GM12878 (cell line): ENCODE data around the gene ST7. TPM values are rescaled to one million over a fixed set of nuclear protein-coding genes. Genes with fewer than 3 reads are reported as not detected.

ENCODE experiments used
- ATAC-seq: fragments of 200-7000 bp; cut with Tn5 transposase; 3 replicates; pipeline ENCODE4 v1.9.1; 2020; ENCODE audit warnings: mild to moderate bottlenecking, moderate library complexity
- BruUV-seq: library from RNA; stranded (reverse); fragments of 400-500 nt; replicated peaks from 2 replicates; lab custom pipeline; 2021; lab: Mats Ljungman, UMichigan
- CTCF ChIA-PET: fragments of 300-600 bp; sonication (Branson Sonifier 250); formaldehyde crosslinking; extraction: SDS; loops from one replicate; lab custom pipeline; 2021; ENCODE audit warnings: inconsistent platforms; lab: Yijun Ruan, JAX
- POLR2A ChIA-PET: fragments of 350-600 bp; formaldehyde crosslinking; extraction: SDS; loops from one replicate; lab custom pipeline; 2021; ENCODE audit warnings: inconsistent platforms; lab: Charles Lee
- RAD21 ChIA-PET: fragments of 300-600 bp; sonication (Branson Sonifier 250); formaldehyde crosslinking; loops from one replicate; lab custom pipeline; 2023; ENCODE audit warnings: antibody characterized with exemption; ENCODE audit not compliant: unreplicated experiment; lab: Charles Lee
- SMC1A ChIA-PET: fragments of 300-600 bp; sonication (Branson Sonifier 250); formaldehyde crosslinking; loops from one replicate; lab custom pipeline; 2023; ENCODE audit not compliant: unreplicated experiment, uncharacterized antibody; lab: Charles Lee
- DNase-seq: peaks from one replicate; pipeline ENCODE4 v3.0.0-alpha.2; 2011; ENCODE audit warnings: low read depth, low spot score
- FAIRE-seq: peaks from 3 replicates; lab custom pipeline; 2011; peaks lifted over from hg19 to GRCh38; lab: Jason Lieb, UNC
- H2AFZ ChIP-seq: 2 replicates; pipeline ENCODE4 v1.6.0; 2011; ENCODE audit warnings: low read depth, low read length, control low read depth; ENCODE audit not compliant: control insufficient read depth
- H3K27ac ChIP-seq: 2 replicates; pipeline ENCODE4 v1.5.1; 2011; ENCODE audit warnings: control low read depth; ENCODE audit not compliant: control insufficient read depth, insufficient read depth
- H3K27me3 ChIP-seq, 2 experiments: replicated peaks in 1 of 2; 2 replicates each; pipeline versions ENCODE4 v1.6.0 to v1.6.1; 2011; ENCODE audit warnings: low read length in 1 of 2; ENCODE audit not compliant: control insufficient read depth in 2 of 2, insufficient read depth in 2 of 2
- H3K36me3 ChIP-seq, 2 experiments: 2 replicates each; pipeline ENCODE4 v1.5.1; 2011; ENCODE audit warnings: low read length in 1 of 2; ENCODE audit not compliant: control insufficient read depth in 2 of 2, insufficient read depth in 2 of 2
- H3K4me1 ChIP-seq: 2 replicates; pipeline ENCODE4 v1.6.1; 2011; ENCODE audit warnings: mild to moderate bottlenecking, low read length, moderate library complexity, mixed read lengths; ENCODE audit not compliant: control insufficient read depth, insufficient read depth
- H3K4me2 ChIP-seq: 2 replicates; pipeline ENCODE4 v1.6.0; 2011; ENCODE audit warnings: control low read depth; ENCODE audit not compliant: control insufficient read depth, insufficient read depth
- H3K4me3 ChIP-seq: fragments of 200-600 bp; sonication (generic); 2 replicates; pipeline ENCODE4 v1.5.1; 2016
- H3K79me2 ChIP-seq: 2 replicates; pipeline ENCODE4 v1.6.0; 2011; ENCODE audit warnings: low read length; ENCODE audit not compliant: control insufficient read depth, insufficient read depth
- H3K9ac ChIP-seq: 2 replicates; pipeline ENCODE4 v1.8.0; 2011; ENCODE audit warnings: low read length, control low read depth, mixed read lengths; ENCODE audit not compliant: control insufficient read depth, insufficient read depth
- H3K9me3 ChIP-seq: replicated peaks from 3 replicates; pipeline ENCODE4 v1.5.1; 2011; ENCODE audit warnings: mild to moderate bottlenecking, low read length; ENCODE audit not compliant: control insufficient read depth, insufficient read depth
- H4K20me1 ChIP-seq: 2 replicates; pipeline ENCODE4 v1.6.0; 2011; ENCODE audit not compliant: control insufficient read depth, insufficient read depth
- ATF7 ChIP-seq: fragments of 450-650 bp; IDR thresholded peaks from 2 replicates; pipeline ENCODE4 v1.6.1; 2016; ENCODE audit warnings: low read depth, mild to moderate bottlenecking
- RAD21 ChIP-seq: IDR thresholded peaks from 2 replicates; pipeline ENCODE4 v1.6.1; 2011; ENCODE audit warnings: mild to moderate bottlenecking, low read depth, low read length, moderate library complexity; ENCODE audit not compliant: insufficient read depth
- ZBTB33 ChIP-seq: fragments of 450-650 bp; IDR thresholded peaks from 2 replicates; pipeline ENCODE4 v1.6.1; 2017; ENCODE audit warnings: mild to moderate bottlenecking
- ZNF217 ChIP-seq: fragments of 450-650 bp; IDR thresholded peaks from 2 replicates; pipeline ENCODE4 v1.6.1; 2017; ENCODE audit warnings: antibody characterized with exemption, mild to moderate bottlenecking
- WGBS: methylation state at CpG from one replicate; pipeline ENCODE4 v1.1.6; 2016; ENCODE audit warnings: low lambda C conversion rate; ENCODE audit not compliant: insufficient replicate concordance, insufficient coverage; ENCODE audit errors: missing lambda C conversion rate; 5-methylcytosine and 5-hydroxymethylcytosine counted together
- in situ Hi-C: fragments of 300-500 bp; cut with MboI; formaldehyde crosslinking; loops from 9 replicates; pipeline ENCODE4 v1.14.3; 2018; ENCODE audit warnings: mixed read lengths
- intact Hi-C: fragments of 100-400 bp; cut with micrococcal nuclease; formaldehyde crosslinking; loops from one replicate; pipeline ENCODE4 v1.14.2; 2022; ENCODE audit not compliant: unreplicated experiment
- polyA plus RNA-seq, 11 experiments: library from polyadenylated mRNA; depleted of rRNA in 4 of 11; unstranded in 6 of 11; stranded (reverse) in 5 of 11; fragments of >200 nt; fragmentation: Nextera tagmentation in 4 of 11; fragmentation: Illumina TruSeq in 1 of 11; extraction: Ambion mirVana in 4 of 11; extraction: Trizol in 1 of 11; gene quantifications; 1 replicate in 1 of 11; 2 replicates in 10 of 11; pipeline versions ENCODE4 v1.2.1 to v1.2.3, GENCODE V29; 2011 to 2016; ENCODE audit warnings: inconsistent platforms in 2 of 11, missing spikeins in 2 of 11, low read depth in 1 of 11
- total RNA-seq, 4 experiments: library from RNA; depleted of rRNA in 3 of 4; stranded (reverse); fragments of >200 nt in 3 of 4; fragmentation: Illumina TruSeq in 1 of 4; extraction: Trizol in 1 of 4; gene quantifications; 2 replicates each; pipeline versions ENCODE4 v1.2.1 to v1.2.3, GENCODE V29; 2013 to 2021

Gene ST7
- total and polyA plus RNA-seq, 10 of the 15 experiments (the other 5 are each of a cell fraction or from before 2014, with no cell fraction given), result 27.7 to 76.4 (median 53.6) TPM

- no TSS peak for BruUV-seq
- POLR2A ChIA-PET, result interaction anchor here (1.6 kb wide), 1 partner anchor 11 kb away, joined by 5 read pairs; no protein-coding TSS in a partner anchor
- Histone ChIP-seq H3K4me1 (no peaks in the 10 kb centered on the region; the same call in 1 of the 2 replicates), H3K9me3 (no peaks in the 10 kb centered on the region), H4K20me1 (no peaks in the 10 kb centered on the region), H3K9ac (no peak overlapping the region), H3K36me3 (peaks cover 8 to 22% of the 10 kb centered on the region in 2 experiments), H2AFZ (no peak overlapping the region), H3K79me2 (no peaks in the 10 kb centered on the region), H3K4me2 (no peak overlapping the region), H3K27ac (no peak overlapping the region), H3K4me3 (no peak overlapping the region), H3K27me3 (no peaks in the 10 kb centered on the region)
- no peak for ATAC-seq
- TF ChIP-seq ZBTB33, result no peak
- no peak for TF ChIP-seq RAD21
- no peak for TF ChIP-seq ATF7
- no peak for TF ChIP-seq ZNF217
- no peak for FAIRE-seq
- RAD21 ChIA-PET, result interaction anchor here (1.0 to 2.4 kb wide), 4 partner anchors 11 to 230 kb away, joined by 3 to 9 read pairs (median 6); no protein-coding TSS in a partner anchor
- SMC1A ChIA-PET, result interaction anchor here (0.7 to 2.3 kb wide), 13 partner anchors 11 to 171 kb away, joined by 3 to 10 read pairs (median 3); no protein-coding TSS in a partner anchor
- CTCF ChIA-PET, result interaction anchor here (1.3 to 1.9 kb wide), 4 partner anchors 11 to 153 kb away, joined by 3 to 7 read pairs (median 5); no protein-coding TSS in a partner anchor
- intact Hi-C loops (loop anchor here (2.0 to 5.0 kb wide), 2 partner anchors 20 to 34 kb away; no protein-coding TSS in a partner anchor), in situ Hi-C loops (no loop called here)
- DNase-seq, result no peak
- WGBS, result 53% methylated on average over 4 of the region's 4 CpGs
Measured at GRCh38 chr7:117218700-117219099, 265.4 kb downstream of the ST7 start.
